Activated naive CD8-positive, alpha-beta T cell (primary cell): ENCODE measurements around the gene KBTBD3.
A peak's percentile ranks its signal among the peaks of the same experiment; 100 is the strongest.

Experiments
- H3K27ac Mint-ChIP-seq: one replicate; pipeline ENCODE4 v1.8.0; 2021; ENCODE audit warnings: mixed read lengths
- H3K27me3 Mint-ChIP-seq: one replicate; pipeline ENCODE4 v1.8.0; 2021; ENCODE audit warnings: mixed read lengths
- H3K36me3 Mint-ChIP-seq: one replicate; pipeline ENCODE4 v1.8.0; 2021; ENCODE audit warnings: mixed read lengths
- H3K4me1 Mint-ChIP-seq: one replicate; pipeline ENCODE4 v1.8.0; 2021; ENCODE audit warnings: low read depth, mixed read lengths
- H3K4me3 Mint-ChIP-seq: one replicate; pipeline ENCODE4 v1.8.0; 2021; ENCODE audit warnings: mild to moderate bottlenecking, mixed read lengths
- H3K9me3 Mint-ChIP-seq: one replicate; pipeline ENCODE4 v1.8.0; 2021; ENCODE audit warnings: low read depth, mixed read lengths

KBTBD3 gene, protein sequence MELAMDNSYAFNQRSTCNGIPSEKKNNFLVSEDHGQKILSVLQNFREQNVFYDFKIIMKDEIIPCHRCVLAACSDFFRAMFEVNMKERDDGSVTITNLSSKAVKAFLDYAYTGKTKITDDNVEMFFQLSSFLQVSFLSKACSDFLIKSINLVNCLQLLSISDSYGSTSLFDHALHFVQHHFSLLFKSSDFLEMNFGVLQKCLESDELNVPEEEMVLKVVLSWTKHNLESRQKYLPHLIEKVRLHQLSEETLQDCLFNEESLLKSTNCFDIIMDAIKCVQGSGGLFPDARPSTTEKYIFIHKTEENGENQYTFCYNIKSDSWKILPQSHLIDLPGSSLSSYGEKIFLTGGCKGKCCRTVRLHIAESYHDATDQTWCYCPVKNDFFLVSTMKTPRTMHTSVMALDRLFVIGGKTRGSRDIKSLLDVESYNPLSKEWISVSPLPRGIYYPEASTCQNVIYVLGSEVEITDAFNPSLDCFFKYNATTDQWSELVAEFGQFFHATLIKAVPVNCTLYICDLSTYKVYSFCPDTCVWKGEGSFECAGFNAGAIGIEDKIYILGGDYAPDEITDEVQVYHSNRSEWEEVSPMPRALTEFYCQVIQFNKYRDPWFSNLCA

DNA sequence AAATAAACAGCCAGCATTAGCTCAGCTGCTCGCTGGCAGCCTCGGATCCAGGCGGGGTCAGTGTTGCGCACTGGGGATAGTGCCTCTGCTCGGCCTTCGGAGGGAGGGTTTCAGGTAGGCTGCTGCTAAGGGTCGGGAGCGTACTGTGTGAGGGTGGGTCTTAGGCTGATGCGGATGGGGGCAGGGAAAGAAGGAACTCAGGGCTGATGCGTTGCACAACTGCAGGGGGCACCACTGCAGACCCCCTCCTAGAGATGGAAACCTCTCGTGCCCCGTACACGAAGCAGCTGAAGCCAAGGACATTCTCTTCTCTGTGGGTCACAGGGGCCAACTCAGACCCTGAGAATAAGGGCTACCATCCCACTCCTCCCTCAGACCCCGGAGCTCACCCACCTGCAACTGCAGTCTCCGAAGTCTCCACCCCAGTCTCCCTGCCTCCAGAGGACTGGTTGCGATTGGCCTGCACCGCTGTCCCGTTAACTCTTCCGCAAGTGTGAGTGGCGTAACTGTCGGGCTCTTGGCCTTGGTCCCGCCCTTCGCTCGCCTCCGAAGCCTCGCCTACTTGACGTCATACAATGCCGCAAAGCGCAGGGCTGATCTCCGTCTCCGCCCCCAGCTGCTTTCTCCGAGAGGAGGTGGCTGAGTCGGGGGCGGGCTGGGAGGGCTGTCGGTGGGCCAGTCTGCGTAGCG lies at the start of gene KBTBD3:
Gene KBTBD3 (minus strand): TSS at position 429 of the 690 bp plus-strand sequence. CDS start 18,250 bp downstream, outside the sequence.
- Mint-ChIP-seq H3K27ac (peak within 1 kb of the TSS; percentile 97), H3K27me3 (no peaks in the 10 kb centered on the region), H3K4me3 (peak within 1 kb of the TSS; percentile 88), H3K4me1 (peaks cover 52% of the 10 kb centered on the region), H3K9me3 (no peaks in the 10 kb centered on the region), H3K36me3 (peaks cover 9% of the 10 kb centered on the region)

- no peak overlapping the region for H3K4me3 Mint-ChIP-seq
- no peaks in the 10 kb centered on the region for H3K36me3 Mint-ChIP-seq
- no peak overlapping the region for H3K27ac Mint-ChIP-seq
- peaks cover 12% of the 10 kb centered on the region for H3K27me3 Mint-ChIP-seq
- peaks cover 4% of the 10 kb centered on the region for H3K9me3 Mint-ChIP-seq
- no peaks in the 10 kb centered on the region for H3K4me1 Mint-ChIP-seq
These were observed 44.6 kb upstream of the KBTBD3 start for GRCh38 chr11:106121570-106122320.

GRCh38 chr11:106105986-106106385 lies 28.8 kb upstream of the KBTBD3 start:
- H3K27ac Mint-ChIP-seq = no peak overlapping the region
- H3K4me1 Mint-ChIP-seq = no peaks in the 10 kb centered on the region
- no peak overlapping the region for H3K4me3 Mint-ChIP-seq
- peaks cover 3% of the 10 kb centered on the region for H3K27me3 Mint-ChIP-seq
- no peaks in the 10 kb centered on the region for H3K36me3 Mint-ChIP-seq
- H3K9me3 Mint-ChIP-seq = no peaks in the 10 kb centered on the region

GRCh38 chr11:106101819-106102218 lies 24.7 kb upstream of the KBTBD3 start:
- Mint-ChIP-seq H3K27me3 (no peaks in the 10 kb centered on the region), H3K4me3 (no peak overlapping the region), H3K27ac (no peak overlapping the region), H3K4me1 (no peaks in the 10 kb centered on the region), H3K36me3 (peaks cover 6% of the 10 kb centered on the region), H3K9me3 (no peaks in the 10 kb centered on the region)

GRCh38 chr11:106101370-106101769 lies 24.2 kb upstream of the KBTBD3 start:
- no peaks in the 10 kb centered on the region for H3K4me1 Mint-ChIP-seq
- no peak overlapping the region for H3K27ac Mint-ChIP-seq
- H3K36me3 Mint-ChIP-seq = peaks cover 6% of the 10 kb centered on the region
- H3K9me3 Mint-ChIP-seq = no peaks in the 10 kb centered on the region
- H3K4me3 Mint-ChIP-seq = no peak overlapping the region
- no peaks in the 10 kb centered on the region for H3K27me3 Mint-ChIP-seq

DNA sequence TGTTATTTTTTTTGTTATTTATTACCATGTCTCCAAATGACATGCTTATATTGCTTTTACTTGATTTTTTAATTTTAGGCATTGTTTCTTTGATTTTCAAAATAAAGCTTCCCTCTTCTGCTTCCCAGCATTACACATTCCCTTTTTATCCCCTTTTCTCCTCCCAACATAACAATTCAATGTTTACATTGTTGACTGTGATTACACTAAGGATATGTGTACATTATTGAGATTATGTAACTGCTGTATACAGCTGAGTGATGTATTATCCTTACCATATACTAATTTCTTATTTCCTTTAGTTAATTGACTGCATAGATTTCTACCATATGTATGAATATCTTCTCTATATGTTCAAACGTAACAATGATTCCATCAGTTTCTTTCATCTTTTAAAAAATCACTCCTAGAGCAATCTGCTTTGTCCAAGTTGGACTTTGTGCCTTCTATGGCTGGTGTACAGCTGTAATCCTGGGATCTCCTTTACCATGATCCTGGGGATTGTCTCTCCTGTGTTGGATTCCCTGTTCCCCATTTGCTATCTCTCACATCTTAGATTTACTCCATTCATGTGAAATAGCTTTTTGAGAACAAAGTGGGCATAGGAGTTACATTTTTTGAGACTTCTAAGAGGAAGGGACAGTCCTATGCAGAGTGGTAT lies 21.9 kb upstream of the KBTBD3 start:
- Mint-ChIP-seq H3K27me3 (no peaks in the 10 kb centered on the region), H3K27ac (no peak overlapping the region), H3K36me3 (peaks cover 14% of the 10 kb centered on the region), H3K4me3 (no peak overlapping the region), H3K9me3 (no peaks in the 10 kb centered on the region), H3K4me1 (no peaks in the 10 kb centered on the region)

DNA sequence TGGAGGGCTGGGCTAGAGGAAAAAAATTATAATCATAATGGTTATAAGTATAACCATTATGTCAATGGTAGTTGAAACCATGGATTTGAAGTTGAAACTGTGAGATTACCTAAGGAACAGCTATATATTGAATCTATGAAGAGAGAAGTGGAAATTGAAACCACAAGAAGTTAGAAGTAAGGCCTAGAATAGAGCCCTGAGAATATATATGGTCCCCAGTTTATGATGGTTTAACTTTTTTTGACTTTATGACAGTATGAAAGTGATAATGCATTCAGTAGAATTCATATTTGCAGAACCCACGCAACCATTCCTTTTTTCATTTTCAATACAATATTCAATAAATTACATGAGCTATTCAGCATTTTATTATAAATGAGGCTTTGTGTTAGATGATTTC lies 15.3 kb upstream of the KBTBD3 start:
- H3K9me3 Mint-ChIP-seq = no peaks in the 10 kb centered on the region
- peaks cover 37% of the 10 kb centered on the region for H3K4me1 Mint-ChIP-seq
- no peaks in the 10 kb centered on the region for H3K27me3 Mint-ChIP-seq
- H3K4me3 Mint-ChIP-seq = no peak overlapping the region
- peaks cover 10% of the 10 kb centered on the region for H3K36me3 Mint-ChIP-seq
- H3K27ac Mint-ChIP-seq = peak overlapping the region; percentile 61

GRCh38 chr11:106091480-106092123 lies 14.5 kb upstream of the KBTBD3 start:
- peaks cover 10% of the 10 kb centered on the region for H3K36me3 Mint-ChIP-seq
- H3K27me3 Mint-ChIP-seq = no peaks in the 10 kb centered on the region
- no peak overlapping the region for H3K4me3 Mint-ChIP-seq
- peak overlapping the region; percentile 74 for H3K27ac Mint-ChIP-seq
- peaks cover 43% of the 10 kb centered on the region for H3K4me1 Mint-ChIP-seq
- H3K9me3 Mint-ChIP-seq = no peaks in the 10 kb centered on the region

DNA sequence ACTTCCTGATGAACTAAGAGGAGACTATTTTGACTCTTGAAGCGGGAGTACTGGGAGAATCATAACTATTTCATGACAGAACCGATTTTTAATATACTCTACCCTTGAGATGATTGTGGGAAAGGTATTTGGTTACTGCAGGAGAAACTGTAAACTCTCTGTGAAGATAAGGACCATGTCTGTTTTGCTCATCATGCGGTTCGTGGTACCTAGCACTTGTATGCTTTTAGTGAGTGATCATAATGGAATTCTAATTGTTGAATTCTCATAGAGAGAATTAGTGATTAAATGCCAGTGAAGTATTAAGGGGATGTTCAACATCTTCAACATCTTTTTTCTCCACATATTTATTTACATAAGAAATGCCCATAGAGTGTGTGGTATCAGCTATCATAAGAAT lies 11.7 kb upstream of the KBTBD3 start:
- H3K9me3 Mint-ChIP-seq = no peaks in the 10 kb centered on the region
- H3K4me3 Mint-ChIP-seq = no peak overlapping the region
- no peaks in the 10 kb centered on the region for H3K27me3 Mint-ChIP-seq
- H3K4me1 Mint-ChIP-seq = peaks cover 62% of the 10 kb centered on the region
- peaks cover 2% of the 10 kb centered on the region for H3K36me3 Mint-ChIP-seq
- peak overlapping the region; percentile 37 for H3K27ac Mint-ChIP-seq

- Mint-ChIP-seq H3K36me3 (peaks cover 2% of the 10 kb centered on the region), H3K4me1 (peaks cover 68% of the 10 kb centered on the region), H3K9me3 (no peaks in the 10 kb centered on the region), H3K4me3 (no peak overlapping the region), H3K27ac (no peak overlapping the region), H3K27me3 (no peaks in the 10 kb centered on the region)
These were observed 10.8 kb upstream of the KBTBD3 start for GRCh38 chr11:106087815-106088435.

DNA sequence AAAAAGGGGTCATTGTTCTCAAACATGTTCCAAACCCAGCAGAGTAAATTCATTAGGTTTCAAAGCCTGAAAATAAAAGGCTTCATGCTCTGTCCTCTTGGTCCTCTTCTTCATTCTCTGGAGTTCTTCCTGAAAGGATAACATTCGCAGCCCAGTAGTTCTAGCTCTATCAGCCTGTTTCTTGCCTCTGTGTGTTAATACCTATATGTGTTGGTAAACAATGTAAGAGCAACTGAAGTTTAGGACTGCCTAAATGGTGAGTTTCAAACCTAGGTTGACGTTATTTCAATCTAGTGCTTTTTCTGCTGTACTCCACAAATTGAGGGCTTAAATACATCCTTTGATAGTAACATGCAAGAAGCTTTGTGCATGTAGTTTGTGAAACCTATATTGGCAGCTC lies 9.7 kb upstream of the KBTBD3 start:
- Mint-ChIP-seq H3K4me3 (no peak overlapping the region), H3K4me1 (peaks cover 70% of the 10 kb centered on the region), H3K9me3 (no peaks in the 10 kb centered on the region), H3K27me3 (no peaks in the 10 kb centered on the region), H3K36me3 (peaks cover 3% of the 10 kb centered on the region), H3K27ac (no peak overlapping the region)

- Mint-ChIP-seq H3K27ac (peak overlapping the region; percentile 36), H3K36me3 (peaks cover 3% of the 10 kb centered on the region), H3K9me3 (no peaks in the 10 kb centered on the region), H3K4me3 (no peak overlapping the region), H3K27me3 (no peaks in the 10 kb centered on the region), H3K4me1 (peaks cover 69% of the 10 kb centered on the region)
These were observed 9.0 kb upstream of the KBTBD3 start for GRCh38 chr11:106086135-106086534.

DNA sequence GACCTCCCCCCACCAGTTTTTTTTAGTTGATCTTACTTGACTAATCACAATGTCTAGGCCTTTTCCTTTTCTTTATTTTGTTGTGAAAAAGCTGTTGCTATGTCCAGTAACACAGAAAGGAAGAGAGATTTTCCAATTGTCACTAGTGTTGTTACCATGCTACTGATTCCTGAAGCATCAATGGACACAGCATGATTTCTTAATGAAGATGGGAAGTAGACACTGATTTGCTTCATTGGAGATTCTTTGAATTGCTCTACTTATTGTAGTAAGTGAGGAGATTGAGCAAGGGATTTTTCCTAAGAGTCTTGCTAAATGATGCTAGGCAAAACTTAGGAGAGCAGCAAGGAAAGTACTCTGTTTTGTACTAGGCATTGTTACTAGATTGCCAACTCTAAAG lies 4.9 kb upstream of the KBTBD3 start:
- Mint-ChIP-seq H3K9me3 (no peaks in the 10 kb centered on the region), H3K36me3 (peaks cover 6% of the 10 kb centered on the region), H3K27me3 (no peaks in the 10 kb centered on the region), H3K4me1 (peaks cover 72% of the 10 kb centered on the region), H3K4me3 (peak overlapping the region; percentile 22), H3K27ac (no peak overlapping the region)
